SK-N-SH (cell line): ENCODE results near the gene SGPL1.

ENCODE experiments used
- CTCF ChIP-seq: fragments of 200-600 bp; sonication (generic); IDR thresholded peaks from 2 replicates; pipeline ENCODE4 v1.6.1; 2017; ENCODE audit warnings: antibody characterized with exemption, mild to moderate bottlenecking, moderate library complexity
- EP300 ChIP-seq, 2 experiments: IDR thresholded peaks; 2 replicates each; pipeline versions ENCODE4 v1.4.0 to v1.6.1; 2012; ENCODE audit warnings: borderline replicate concordance in 1 of 2, low read depth in 1 of 2, low read length in 1 of 2
- FOXM1 ChIP-seq: IDR thresholded peaks from 2 replicates; pipeline ENCODE4 v1.4.0; 2012; ENCODE audit warnings: low read depth, mild to moderate bottlenecking
- GATA2 ChIP-seq: sonication (generic); formaldehyde crosslinking; IDR thresholded peaks from 2 replicates; pipeline ENCODE4 v1.5.0; 2020; ENCODE audit warnings: mild to moderate bottlenecking, missing genetic modification reagents
- MAX ChIP-seq: IDR thresholded peaks from 2 replicates; pipeline ENCODE4 v1.4.0; 2012; ENCODE audit warnings: low read depth
- MEF2A ChIP-seq: IDR thresholded peaks from 2 replicates; pipeline ENCODE4 v1.4.0; 2012; ENCODE audit warnings: low read depth, borderline replicate concordance
- NRF1 ChIP-seq: IDR thresholded peaks from 2 replicates; pipeline ENCODE4 v1.6.1; 2012; ENCODE audit warnings: low read depth, mild to moderate bottlenecking, low read length
- POLR2AphosphoS5 ChIP-seq: IDR thresholded peaks from 2 replicates; pipeline ENCODE4 v1.6.1; 2012; ENCODE audit warnings: low read depth, low read length
- REST ChIP-seq: IDR thresholded peaks from 2 replicates; pipeline ENCODE4 v1.6.1; 2012; ENCODE audit warnings: mild to moderate bottlenecking, low read depth, low read length, moderate library complexity
- TEAD4 ChIP-seq: IDR thresholded peaks from 2 replicates; pipeline ENCODE4 v1.4.0; 2012; ENCODE audit warnings: mild to moderate bottlenecking, borderline replicate concordance; ENCODE audit not compliant: insufficient read depth
- YY1 ChIP-seq: IDR thresholded peaks from 2 replicates; pipeline ENCODE4 v1.4.0; 2012; ENCODE audit warnings: low read depth, mild to moderate bottlenecking

GRCh38 chr10:70886921-70887665 lies 71.3 kb downstream of the SGPL1 start:
- TF ChIP-seq GATA2 (CRISPR knock-in tag) (no peak), CTCF (no peak), POLR2AphosphoS5 (no peak), YY1 (no peak), TEAD4 (no peak), FOXM1 (no peak), NRF1 (no peak), MAX (no peak), EP300 (IDR thresholded peaks at IDR 0.05; ENCODE audit: borderline replicate concordance in 1 of 2, low read depth in 1 of 2, low read length in 1 of 2) (no peak), MEF2A (no peak), REST (no peak)
